ENCODE measurements around the gene ZNF407.

ZNF407 gene

DNA sequence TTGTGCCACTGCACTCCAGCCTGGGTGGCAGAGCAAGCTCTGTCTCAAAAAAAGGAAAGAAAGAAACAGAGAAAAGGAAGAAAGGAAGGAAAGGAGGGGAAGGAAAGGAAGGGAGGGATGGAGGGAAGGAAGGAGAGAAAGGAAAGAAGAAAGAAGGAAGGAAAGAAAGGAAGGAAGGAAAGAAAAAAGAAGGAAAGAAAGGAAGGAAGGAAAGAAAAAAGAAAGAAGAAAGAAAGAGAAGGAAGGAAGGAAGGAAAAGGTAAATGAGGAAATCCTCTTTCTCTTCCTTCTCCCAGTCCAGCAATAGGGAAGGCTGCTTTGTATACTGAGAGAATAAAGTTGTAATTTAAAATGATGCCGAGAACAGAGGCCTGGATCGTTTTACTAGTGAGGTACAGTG, 22.8 kb upstream of the ZNF407 start:
- Histone ChIP-seq H3K27ac (ENCODE audit: low read length) (no peak overlapping the region), H3F3A (ENCODE audit: insufficient read depth, low read length) (no peaks in the 10 kb centered on the region), H3K9me3 (replicated peaks; ENCODE audit: insufficient read depth, low read length) (no peaks in the 10 kb centered on the region), H3K36me3 (replicated peaks; ENCODE audit: insufficient read depth, low read length) (no peaks in the 10 kb centered on the region), H3K4me3 (ENCODE audit: low read length) (no peak overlapping the region), H3K79me2 (ENCODE audit: low read length) (no peaks in the 10 kb centered on the region), H2AFZ (ENCODE audit: low read length) (no peak overlapping the region), H3K9ac (ENCODE audit: low read length) (no peak overlapping the region), H4K20me1 (ENCODE audit: insufficient read depth, low read length) (no peaks in the 10 kb centered on the region), H3K4me1 (ENCODE audit: low read length) (no peaks in the 10 kb centered on the region), H3K27me3 (replicated peaks; ENCODE audit: insufficient read depth, low read length) (no peaks in the 10 kb centered on the region), H3K9me2 (replicated peaks; ENCODE audit: insufficient read depth, low read length) (no peaks in the 10 kb centered on the region), H3K4me2 (ENCODE audit: low read depth, low read length) (no peak overlapping the region)
- TF ChIP-seq EZH2 (optimal IDR thresholded peaks at IDR 0.05; ENCODE audit: low read depth, low read length) (no peak), EZH2phosphoT487 (IDR thresholded peaks at IDR 0.05; ENCODE audit: low read length) (no peak), CTCF (IDR thresholded peaks at IDR 0.05; ENCODE audit: low read length) (no peak)
- no peak for DNase-seq

DNA sequence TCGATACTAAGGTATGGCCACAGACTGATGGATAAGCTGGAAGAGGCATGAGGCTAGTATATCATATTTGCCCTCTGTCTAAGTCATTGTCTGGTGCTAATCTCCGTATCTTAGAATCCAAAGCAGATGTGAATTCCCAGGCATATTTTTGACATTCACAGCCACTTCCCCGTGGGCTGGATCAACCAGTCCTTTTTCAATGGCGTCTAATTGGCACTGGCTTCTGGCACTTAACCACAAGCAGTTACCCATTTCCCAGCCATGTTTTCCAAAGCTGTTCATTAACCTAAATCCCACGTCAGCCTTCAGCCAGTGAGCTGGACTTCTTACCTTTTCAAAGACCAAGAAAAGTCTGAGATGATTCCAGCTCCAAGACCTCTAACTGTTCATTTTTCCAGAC, 20.7 kb upstream of the ZNF407 start:
- Histone ChIP-seq H3F3A (ENCODE audit: insufficient read depth, low read length) (no peaks in the 10 kb centered on the region), H3K4me3 (ENCODE audit: low read length) (no peak overlapping the region), H3K9me2 (replicated peaks; ENCODE audit: insufficient read depth, low read length) (no peaks in the 10 kb centered on the region), H3K79me2 (ENCODE audit: low read length) (no peaks in the 10 kb centered on the region), H3K4me1 (ENCODE audit: low read length) (no peaks in the 10 kb centered on the region), H3K36me3 (replicated peaks; ENCODE audit: insufficient read depth, low read length) (no peaks in the 10 kb centered on the region), H3K9me3 (replicated peaks; ENCODE audit: insufficient read depth, low read length) (no peaks in the 10 kb centered on the region), H3K27ac (ENCODE audit: low read length) (no peak overlapping the region), H3K27me3 (replicated peaks; ENCODE audit: insufficient read depth, low read length) (no peaks in the 10 kb centered on the region), H3K9ac (ENCODE audit: low read length) (no peak overlapping the region), H2AFZ (ENCODE audit: low read length) (no peak overlapping the region), H4K20me1 (ENCODE audit: insufficient read depth, low read length) (no peaks in the 10 kb centered on the region), H3K4me2 (ENCODE audit: low read depth, low read length) (no peak overlapping the region)
- DNase-seq = no peak
- no peak for TF ChIP-seq EZH2 (optimal IDR thresholded peaks at IDR 0.05; ENCODE audit: low read depth, low read length)
- TF ChIP-seq CTCF (IDR thresholded peaks at IDR 0.05; ENCODE audit: low read length) = no peak
- TF ChIP-seq EZH2phosphoT487 (IDR thresholded peaks at IDR 0.05; ENCODE audit: low read length) = no peak

DNA sequence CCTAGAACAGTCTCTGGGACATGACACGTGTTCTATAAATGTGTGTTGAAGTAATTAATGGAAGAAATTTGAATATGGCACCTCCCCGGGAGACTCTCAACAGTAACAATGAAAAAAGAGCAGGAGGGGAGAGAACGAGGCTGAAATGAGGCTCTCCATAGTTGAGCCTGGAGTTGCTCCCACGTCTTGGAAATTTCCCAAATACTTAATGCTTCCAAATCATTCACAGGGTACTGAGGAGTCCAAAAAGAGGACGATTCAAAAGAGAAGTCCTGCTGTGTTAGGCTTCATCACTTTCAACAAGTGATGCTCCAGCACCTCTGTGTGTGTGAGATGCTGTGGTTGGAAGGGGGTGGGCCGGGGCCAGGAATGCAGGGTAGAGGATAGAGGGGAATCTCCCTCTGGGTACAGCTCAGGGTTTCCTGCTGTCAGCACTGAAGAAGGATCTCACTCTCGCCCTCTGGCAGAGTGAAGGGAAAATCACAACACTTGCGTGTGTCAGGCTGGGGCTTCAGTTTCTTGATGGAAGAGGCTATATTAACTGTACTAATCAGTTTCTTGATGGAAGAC, 18.1 kb upstream of the ZNF407 start:
- Histone ChIP-seq H3K4me2 (ENCODE audit: low read depth, low read length) (no peak overlapping the region), H2AFZ (ENCODE audit: low read length) (no peak overlapping the region), H3K27ac (ENCODE audit: low read length) (no peak overlapping the region), H3K79me2 (ENCODE audit: low read length) (no peaks in the 10 kb centered on the region), H3F3A (ENCODE audit: insufficient read depth, low read length) (no peaks in the 10 kb centered on the region), H3K9me2 (replicated peaks; ENCODE audit: insufficient read depth, low read length) (no peaks in the 10 kb centered on the region), H3K9me3 (replicated peaks; ENCODE audit: insufficient read depth, low read length) (no peaks in the 10 kb centered on the region), H4K20me1 (ENCODE audit: insufficient read depth, low read length) (no peaks in the 10 kb centered on the region), H3K9ac (ENCODE audit: low read length) (no peak overlapping the region), H3K36me3 (replicated peaks; ENCODE audit: insufficient read depth, low read length) (no peaks in the 10 kb centered on the region), H3K27me3 (replicated peaks; ENCODE audit: insufficient read depth, low read length) (no peaks in the 10 kb centered on the region), H3K4me3 (ENCODE audit: low read length) (no peak overlapping the region), H3K4me1 (ENCODE audit: low read length) (no peaks in the 10 kb centered on the region)
- no peak for DNase-seq
- TF ChIP-seq EZH2phosphoT487 (IDR thresholded peaks at IDR 0.05; ENCODE audit: low read length) (no peak), EZH2 (optimal IDR thresholded peaks at IDR 0.05; ENCODE audit: low read depth, low read length) (no peak), CTCF (IDR thresholded peaks at IDR 0.05; ENCODE audit: low read length) (no peak)

All from MM.1S (cell line).